ENCODE data around the gene YKT6. TPM values are rescaled to one million over a fixed set of nuclear protein-coding genes. Genes with fewer than 3 reads are reported as not detected.

The YKT6 gene
- total RNA-seq, 1 donor from 2014 or later, result 82.5 TPM

GRCh38 chr7:44208085-44208484 is 7.3 kb downstream of the YKT6 start:
- DNase-seq (ENCODE audit: low spot score, unreplicated experiment), result no peak
- peaks cover 25% of the 10 kb centered on the region for H3K36me3 Mint-ChIP-seq (ENCODE audit: insufficient read depth)
- H3K4me3 Mint-ChIP-seq (ENCODE audit: low read depth), result no peak overlapping the region
- TF ChIP-seq CTCF (IDR thresholded peaks at IDR 0.05; ENCODE audit: unreplicated experiment), result no peak
- no peak overlapping the region for H3K27ac Mint-ChIP-seq
- no peaks in the 10 kb centered on the region for H3K27me3 Mint-ChIP-seq
- no peaks in the 10 kb centered on the region for H3K9me3 Mint-ChIP-seq (ENCODE audit: low read depth)
- no peaks in the 10 kb centered on the region for H3K4me1 Mint-ChIP-seq (ENCODE audit: low read depth)

- Mint-ChIP-seq H3K9me3 (ENCODE audit: low read depth) (no peaks in the 10 kb centered on the region), H3K27me3 (no peaks in the 10 kb centered on the region), H3K27ac (no peak overlapping the region), H3K4me1 (ENCODE audit: low read depth) (no peaks in the 10 kb centered on the region), H3K4me3 (ENCODE audit: low read depth) (no peak overlapping the region), H3K36me3 (ENCODE audit: insufficient read depth) (peaks cover 21% of the 10 kb centered on the region)
- TF ChIP-seq CTCF (IDR thresholded peaks at IDR 0.05; ENCODE audit: unreplicated experiment), result no peak
- no peak for DNase-seq (ENCODE audit: low spot score, unreplicated experiment)
Observed at GRCh38 chr7:44210107-44210506, 9.3 kb downstream of the YKT6 start.

DNA sequence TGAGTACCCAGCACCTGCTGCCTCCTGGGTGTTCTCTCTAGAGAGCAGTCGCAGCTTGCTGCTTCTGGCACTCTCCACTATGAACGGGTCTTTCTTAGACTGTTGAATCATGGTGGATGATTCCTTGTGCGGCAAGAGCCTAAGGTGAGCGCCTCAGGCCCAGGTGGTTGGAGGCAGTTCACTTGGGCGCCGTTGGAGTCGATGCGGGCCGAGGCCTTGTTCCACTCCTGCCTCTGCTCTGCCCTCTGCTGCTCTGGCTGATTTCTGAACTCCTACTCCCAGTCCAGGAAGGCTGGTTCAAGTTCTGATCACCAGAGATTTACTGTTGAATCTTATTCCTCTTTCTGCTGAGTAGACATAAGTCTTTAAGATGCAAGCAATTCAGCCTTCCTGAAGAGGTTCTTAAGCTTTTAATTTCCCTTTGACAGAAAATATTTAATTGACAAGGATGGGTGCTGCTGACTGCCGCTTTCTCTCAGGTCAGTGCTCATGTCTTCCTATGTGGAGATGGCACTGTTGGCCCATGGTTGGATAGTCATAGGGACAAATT is 10.4 kb downstream of the YKT6 start:
- no peak for DNase-seq (ENCODE audit: low spot score, unreplicated experiment)

GRCh38 chr7:44212018-44212417 is 11.2 kb downstream of the YKT6 start:
- Mint-ChIP-seq H3K36me3 (ENCODE audit: insufficient read depth) (peaks cover 17% of the 10 kb centered on the region), H3K27ac (no peak overlapping the region), H3K27me3 (no peaks in the 10 kb centered on the region), H3K4me1 (ENCODE audit: low read depth) (no peaks in the 10 kb centered on the region), H3K4me3 (ENCODE audit: low read depth) (no peak overlapping the region), H3K9me3 (ENCODE audit: low read depth) (no peaks in the 10 kb centered on the region)
- TF ChIP-seq CTCF (IDR thresholded peaks at IDR 0.05; ENCODE audit: unreplicated experiment), result no peak
- no peak for DNase-seq (ENCODE audit: low spot score, unreplicated experiment)

More for the DNA sequence above, 10.4 kb downstream of the YKT6 start:
- Mint-ChIP-seq H3K9me3 (ENCODE audit: low read depth) (no peaks in the 10 kb centered on the region), H3K27ac (no peak overlapping the region), H3K4me3 (ENCODE audit: low read depth) (no peak overlapping the region), H3K4me1 (ENCODE audit: low read depth) (no peaks in the 10 kb centered on the region), H3K36me3 (ENCODE audit: insufficient read depth) (peaks cover 19% of the 10 kb centered on the region), H3K27me3 (no peaks in the 10 kb centered on the region)
- TF ChIP-seq CTCF (IDR thresholded peaks at IDR 0.05; ENCODE audit: unreplicated experiment), result no peak

DNA sequence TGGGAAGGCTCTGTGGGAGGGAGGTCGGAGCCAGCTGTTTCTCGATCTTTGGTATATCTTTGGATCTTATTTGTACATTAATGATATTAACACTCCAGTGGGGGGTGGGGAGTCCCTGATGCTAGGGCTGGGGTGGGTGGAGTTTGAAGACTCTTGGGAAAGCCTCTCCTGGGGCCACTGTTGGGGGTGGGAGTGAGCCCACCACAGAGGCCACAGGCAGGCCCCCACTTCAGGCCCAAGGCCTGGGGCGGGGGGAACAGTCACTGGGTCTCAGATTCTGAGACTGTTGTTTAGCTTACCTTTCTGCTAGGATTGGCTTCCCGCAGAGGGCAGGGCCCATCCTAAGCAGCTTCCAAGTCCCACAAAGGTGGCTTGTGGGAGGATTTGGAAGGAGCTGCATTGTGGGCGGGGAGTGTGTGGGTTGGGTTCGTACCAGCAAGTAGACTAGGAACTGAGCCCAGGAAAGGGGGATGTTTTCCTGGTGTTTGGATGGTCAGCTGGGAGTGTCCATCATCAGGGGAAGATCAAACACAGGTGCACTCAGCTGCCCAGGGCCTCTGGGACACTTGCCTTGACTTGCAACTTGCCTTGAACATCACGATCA is 11.9 kb downstream of the YKT6 start:
- Mint-ChIP-seq H3K4me3 (ENCODE audit: low read depth) (no peak overlapping the region), H3K36me3 (ENCODE audit: insufficient read depth) (peaks cover 16% of the 10 kb centered on the region), H3K9me3 (ENCODE audit: low read depth) (no peaks in the 10 kb centered on the region), H3K27me3 (no peaks in the 10 kb centered on the region), H3K27ac (no peak overlapping the region), H3K4me1 (ENCODE audit: low read depth) (no peaks in the 10 kb centered on the region)
- TF ChIP-seq CTCF (IDR thresholded peaks at IDR 0.05; ENCODE audit: unreplicated experiment), result no peak
- no peak for DNase-seq (ENCODE audit: low spot score, unreplicated experiment)

Measured in progenitor cell of endocrine pancreas (in vitro differentiated cells).